Breast epithelium (tissue), 4 donors: Measurements from ENCODE around the gene ERAS. TPM values are rescaled to one million over a fixed set of nuclear protein-coding genes. Genes with fewer than 3 reads are reported as not detected.

Experiments used
- DNase-seq, 2 donors: peaks; one replicate each; pipeline ENCODE4 v3.0.0-alpha.2; 2019; ENCODE audit warnings: low spot score in 2 of 2
- H3K27ac ChIP-seq, 2 donors: fragments of 200-600 bp; sonication (generic) in 1 of 2; one replicate each; pipeline ENCODE4 v1.5.1; 2016 to 2019; ENCODE audit warnings: mild to moderate bottlenecking in 1 of 2
- H3K27me3 ChIP-seq, 2 donors: fragments of 200-600 bp; sonication (generic) in 1 of 2; one replicate each; pipeline versions ENCODE4 v1.5.1 to v1.6.0; 2017 to 2019; ENCODE audit warnings: control low read depth in 1 of 2, mild to moderate bottlenecking in 1 of 2
- H3K36me3 ChIP-seq: fragments of 200-600 bp; one replicate; pipeline ENCODE4 v1.5.1; 2019
- H3K4me1 ChIP-seq, 2 donors: fragments of 200-600 bp; sonication (generic); one replicate each; pipeline ENCODE4 v1.5.1; 2016 to 2019; ENCODE audit warnings: control low read depth in 1 of 2
- H3K4me3 ChIP-seq, 3 donors: fragments of 200-600 bp; sonication (generic); 1 replicate in 2 of 3; 2 replicates in 1 of 3; pipeline ENCODE4 v1.5.1; 2016 to 2019; ENCODE audit warnings: mild to moderate bottlenecking in 3 of 3, moderate library complexity in 2 of 3
- H3K9me3 ChIP-seq, 2 donors: fragments of 200-600 bp; sonication (generic) in 1 of 2; one replicate each; pipeline ENCODE4 v1.5.1; 2016 to 2019; ENCODE audit warnings: control low read depth in 1 of 2
- POLR2A ChIP-seq: fragments of 450-650 bp; IDR thresholded peaks from one replicate; pipeline ENCODE4 v1.6.1; 2016; ENCODE audit warnings: antibody characterized with exemption, mild to moderate bottlenecking, moderate library complexity
- POLR2AphosphoS5 ChIP-seq, 3 donors: sonication (generic); formaldehyde crosslinking; IDR thresholded peaks; one replicate each; pipeline ENCODE4 v1.6.1; 2017; ENCODE audit warnings: antibody characterized with exemption in 3 of 3
- intact Hi-C: fragments of 100-400 bp; cut with DNase I; formaldehyde crosslinking; loops from one replicate; pipeline ENCODE4 v1.15.1; 2023; ENCODE audit warnings: low total_unique reads
- total RNA-seq, 3 donors: library from RNA; depleted of rRNA; stranded (reverse); fragments of >200 nt; gene quantifications; one replicate each; pipeline ENCODE4 v1.1.0, GENCODE V29; 2016
- TF ChIP-seq, protein P1 (sequence below), 3 donors: fragments of 450-650 bp; IDR thresholded peaks; one replicate each; pipeline ENCODE4 v1.5.1; 2016 to 2017; ENCODE audit warnings: antibody characterized with exemption in 3 of 3, mild to moderate bottlenecking in 3 of 3, moderate library complexity in 3 of 3

ERAS gene, protein sequence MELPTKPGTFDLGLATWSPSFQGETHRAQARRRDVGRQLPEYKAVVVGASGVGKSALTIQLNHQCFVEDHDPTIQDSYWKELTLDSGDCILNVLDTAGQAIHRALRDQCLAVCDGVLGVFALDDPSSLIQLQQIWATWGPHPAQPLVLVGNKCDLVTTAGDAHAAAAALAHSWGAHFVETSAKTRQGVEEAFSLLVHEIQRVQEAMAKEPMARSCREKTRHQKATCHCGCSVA
- under 1 TPM in 1 of 3 donors, not detected in 2; 0.73 TPM for total RNA-seq

DNA sequence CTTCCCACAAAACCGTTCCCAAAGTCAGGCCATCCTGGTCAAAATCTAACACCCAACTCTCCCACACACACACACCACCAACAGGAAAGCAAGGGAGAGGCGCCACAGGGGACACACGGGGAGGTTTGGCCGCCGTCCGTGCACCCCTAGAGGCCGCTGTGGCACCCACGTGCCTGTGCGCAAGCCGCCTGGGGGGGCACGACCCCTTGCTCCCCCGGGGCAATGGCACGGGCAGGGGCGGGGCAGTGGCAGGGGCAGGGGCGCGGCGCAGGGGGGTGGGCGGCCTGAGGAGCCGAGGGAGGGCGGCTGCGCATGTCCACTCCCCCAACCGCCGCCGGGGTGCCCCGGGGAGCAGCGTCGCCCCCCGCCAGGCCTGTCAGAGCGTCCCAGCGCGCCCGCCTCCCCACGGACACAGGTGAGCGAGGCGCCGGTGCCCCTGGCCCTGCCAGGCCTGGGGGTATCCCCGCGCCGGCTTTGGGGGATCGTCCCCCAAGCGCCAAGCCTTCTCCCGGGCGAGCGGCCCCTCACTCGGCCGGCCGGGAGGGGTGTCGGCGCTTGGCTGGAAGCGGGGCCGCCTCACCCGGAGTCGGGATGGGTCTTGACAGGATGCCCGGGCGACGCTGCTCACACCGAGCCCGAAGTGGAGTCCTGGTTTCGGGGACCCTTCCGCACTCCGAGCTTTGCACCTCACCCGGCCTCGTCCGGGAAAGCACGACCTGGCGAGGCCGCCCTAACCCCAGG is at the start of gene ERAS:
Gene ERAS (plus strand): TSS at position 379 of the 741 bp plus-strand sequence. CDS start 2,611 bp downstream, outside the sequence.
- Histone ChIP-seq H3K36me3 (no peaks in the 10 kb centered on the region), H3K4me3 (no peak within 1 kb of the TSS), H3K9me3 (peaks cover 11 to 20% of the 10 kb centered on the region in 2 donors), H3K27ac (no peak within 1 kb of the TSS), H3K4me1 (no peaks in the 10 kb centered on the region), H3K27me3 (peaks cover 0 to 46% of the 10 kb centered on the region in 2 donors)
- intact Hi-C loops, result no loop called here
- TF ChIP-seq, protein P1, sequence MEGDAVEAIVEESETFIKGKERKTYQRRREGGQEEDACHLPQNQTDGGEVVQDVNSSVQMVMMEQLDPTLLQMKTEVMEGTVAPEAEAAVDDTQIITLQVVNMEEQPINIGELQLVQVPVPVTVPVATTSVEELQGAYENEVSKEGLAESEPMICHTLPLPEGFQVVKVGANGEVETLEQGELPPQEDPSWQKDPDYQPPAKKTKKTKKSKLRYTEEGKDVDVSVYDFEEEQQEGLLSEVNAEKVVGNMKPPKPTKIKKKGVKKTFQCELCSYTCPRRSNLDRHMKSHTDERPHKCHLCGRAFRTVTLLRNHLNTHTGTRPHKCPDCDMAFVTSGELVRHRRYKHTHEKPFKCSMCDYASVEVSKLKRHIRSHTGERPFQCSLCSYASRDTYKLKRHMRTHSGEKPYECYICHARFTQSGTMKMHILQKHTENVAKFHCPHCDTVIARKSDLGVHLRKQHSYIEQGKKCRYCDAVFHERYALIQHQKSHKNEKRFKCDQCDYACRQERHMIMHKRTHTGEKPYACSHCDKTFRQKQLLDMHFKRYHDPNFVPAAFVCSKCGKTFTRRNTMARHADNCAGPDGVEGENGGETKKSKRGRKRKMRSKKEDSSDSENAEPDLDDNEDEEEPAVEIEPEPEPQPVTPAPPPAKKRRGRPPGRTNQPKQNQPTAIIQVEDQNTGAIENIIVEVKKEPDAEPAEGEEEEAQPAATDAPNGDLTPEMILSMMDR (IDR thresholded peaks at IDR 0.05), result no peak
- TF ChIP-seq POLR2AphosphoS5 (IDR thresholded peaks at IDR 0.05), result no peak
- no peak for TF ChIP-seq POLR2A
- DNase-seq, result no peak

DNA sequence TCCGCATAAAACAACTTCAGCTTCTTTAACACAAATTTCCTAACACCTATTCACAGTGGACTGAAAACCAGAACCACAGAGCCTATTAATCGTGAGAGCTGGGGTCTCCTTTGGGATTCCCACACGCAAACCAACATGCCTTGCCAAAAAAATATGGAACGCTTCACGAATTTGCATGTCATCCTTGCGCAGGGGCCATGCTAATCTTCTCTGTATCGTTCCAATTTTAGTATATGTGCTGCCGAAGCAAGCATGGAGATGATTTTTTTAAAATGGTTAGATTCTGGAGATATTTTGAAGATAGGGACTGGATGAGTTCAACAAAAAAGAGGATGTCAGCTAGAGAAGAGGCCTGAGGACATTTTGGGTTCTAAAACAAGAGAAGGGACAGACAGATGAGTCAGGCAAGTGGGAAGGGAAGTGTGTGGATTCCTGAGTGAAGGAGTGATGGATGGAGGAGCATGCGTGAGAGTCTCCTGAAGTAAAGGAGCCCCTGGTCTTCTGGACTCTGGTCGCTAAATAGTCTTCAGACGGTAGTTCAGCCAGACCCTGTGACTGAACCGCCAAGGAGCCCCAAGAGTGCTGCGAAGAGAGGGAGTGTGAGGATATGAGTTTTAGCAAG is 49.4 kb upstream of the ERAS start:
- H3K4me1 ChIP-seq, result no peaks in the 10 kb centered on the region
- H3K4me3 ChIP-seq, result no peak overlapping the region
- H3K9me3 ChIP-seq, result no peaks in the 10 kb centered on the region
- DNase-seq, result no peak
- TF ChIP-seq POLR2AphosphoS5 (IDR thresholded peaks at IDR 0.05) (no peak), POLR2A (no peak)
- TF ChIP-seq, protein P1 (IDR thresholded peaks at IDR 0.05), result no peak
- peaks cover 0 to 51% of the 10 kb centered on the region in 2 donors for H3K27me3 ChIP-seq
- intact Hi-C loops, result no loop called here
- no peaks in the 10 kb centered on the region for H3K36me3 ChIP-seq
- H3K27ac ChIP-seq, result no peak overlapping the region

DNA sequence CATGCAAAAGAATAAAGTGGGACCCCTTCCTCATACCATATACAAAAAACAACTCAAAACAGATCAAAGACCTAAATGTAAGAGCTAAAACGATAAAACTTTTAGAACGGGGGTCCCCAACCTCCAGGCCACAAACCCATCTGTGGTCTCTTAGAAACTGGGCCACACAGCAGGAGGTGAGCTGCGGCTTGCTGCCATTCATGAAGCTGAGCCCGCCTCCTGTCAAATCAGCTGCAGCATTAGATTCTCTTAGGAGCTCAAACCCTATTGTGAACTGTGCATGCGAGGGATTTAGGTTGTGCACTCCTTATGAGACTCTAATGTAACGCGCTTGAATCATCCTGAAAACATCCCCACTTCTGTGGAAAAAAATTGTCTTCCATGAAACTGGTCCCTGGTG is 46.9 kb upstream of the ERAS start:
- Histone ChIP-seq H3K4me3 (no peak overlapping the region), H3K36me3 (no peaks in the 10 kb centered on the region), H3K27me3 (peaks cover 0 to 33% of the 10 kb centered on the region in 2 donors), H3K27ac (no peak overlapping the region), H3K4me1 (no peaks in the 10 kb centered on the region), H3K9me3 (no peaks in the 10 kb centered on the region)
- intact Hi-C loops, result no loop called here
- DNase-seq, result no peak
- no peak for TF ChIP-seq POLR2AphosphoS5 (IDR thresholded peaks at IDR 0.05)
- no peak for TF ChIP-seq POLR2A
- TF ChIP-seq, protein P1 (IDR thresholded peaks at IDR 0.05), result no peak

DNA sequence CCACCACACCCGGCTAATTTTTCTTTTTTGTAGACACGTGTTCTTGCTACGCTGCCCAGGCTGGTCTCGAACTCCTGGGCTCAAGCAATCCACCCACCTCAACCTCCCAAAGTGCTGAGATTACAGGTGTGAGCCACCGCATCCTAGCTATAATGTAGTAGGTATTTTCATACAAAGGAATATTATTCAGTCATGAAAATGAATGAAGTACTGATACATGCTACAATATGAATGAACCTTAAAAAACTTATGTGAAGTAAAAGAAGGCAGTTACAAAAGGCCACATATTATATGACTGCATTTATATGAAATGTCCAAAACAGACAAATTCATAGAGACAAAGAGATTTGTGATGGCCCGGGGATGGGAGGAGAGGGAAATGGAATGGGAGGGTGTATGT is 44.6 kb upstream of the ERAS start:
- TF ChIP-seq POLR2A, result no peak
- TF ChIP-seq, protein P1 (IDR thresholded peaks at IDR 0.05), result no peak
- TF ChIP-seq POLR2AphosphoS5 (IDR thresholded peaks at IDR 0.05), result no peak
- intact Hi-C loops, result no loop called here
- Histone ChIP-seq H3K9me3 (no peaks in the 10 kb centered on the region), H3K27me3 (peaks cover 0 to 42% of the 10 kb centered on the region in 2 donors), H3K4me1 (no peaks in the 10 kb centered on the region), H3K4me3 (no peak overlapping the region), H3K36me3 (no peaks in the 10 kb centered on the region), H3K27ac (no peak overlapping the region)
- DNase-seq, result no peak

DNA sequence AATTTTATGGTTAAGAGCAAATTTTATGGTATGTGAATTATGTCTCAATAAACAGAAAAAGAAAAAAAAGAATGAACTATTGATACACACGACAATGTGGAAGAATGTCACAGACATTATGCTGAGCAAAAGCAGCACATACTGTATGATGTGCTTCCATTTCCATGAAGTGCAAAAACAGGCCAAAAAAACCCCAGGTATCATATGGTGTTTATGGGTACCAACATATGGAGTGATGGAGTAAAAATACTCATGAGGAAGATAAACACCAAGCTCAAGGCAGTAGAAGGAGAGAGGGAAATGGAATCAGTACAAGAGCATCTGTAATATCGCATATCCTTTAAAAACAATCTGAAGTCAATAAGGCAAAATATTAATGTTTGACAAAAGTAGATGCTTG is 44.1 kb upstream of the ERAS start:
- peaks cover 0 to 44% of the 10 kb centered on the region in 2 donors for H3K27me3 ChIP-seq
- DNase-seq, result no peak
- H3K4me3 ChIP-seq, result no peak overlapping the region
- TF ChIP-seq POLR2A (no peak), POLR2AphosphoS5 (IDR thresholded peaks at IDR 0.05) (no peak)
- TF ChIP-seq, protein P1 (IDR thresholded peaks at IDR 0.05), result no peak
- intact Hi-C loops, result no loop called here
- H3K9me3 ChIP-seq, result no peaks in the 10 kb centered on the region
- H3K36me3 ChIP-seq, result no peaks in the 10 kb centered on the region
- H3K27ac ChIP-seq, result no peak overlapping the region
- no peaks in the 10 kb centered on the region for H3K4me1 ChIP-seq
